HG03060 (cell line): ENCODE results near the gene OR10H4.
"Not testable (repeated sequence)": the region's sequence is repeated elsewhere in the genome, so short reads cannot be mapped to it uniquely, and the experiment has no call there.

Source experiments
- ATAC-seq: cut with Tn5 transposase; IDR thresholded peaks from one replicate; pipeline ENCODE4 v1.9.1; 2021; ENCODE audit warnings: low read depth, moderate number of reproducible peaks; ENCODE audit not compliant: unreplicated experiment

The OR10H4 gene

GRCh38 chr19:15948223-15949058, at the start of gene OR10H4:
OR10H4 (plus strand) TSS chr19:15949008; CDS start chr19:15949008, 0 bp downstream.
- no peak for ATAC-seq

GRCh38 chr19:15899561-15899960, 49.2 kb upstream of the OR10H4 start:
- not testable (repeated sequence) for ATAC-seq

GRCh38 chr19:15900032-15900431, 48.8 kb upstream of the OR10H4 start:
- not testable (repeated sequence) for ATAC-seq

- ATAC-seq: no peak
These were observed 48.3 kb upstream of the OR10H4 start for GRCh38 chr19:15900504-15900903.

- no peak for ATAC-seq
These were observed 46.6 kb upstream of the OR10H4 start for GRCh38 chr19:15902254-15902653.

- not testable (repeated sequence) for ATAC-seq
These were observed 45.9 kb upstream of the OR10H4 start for GRCh38 chr19:15902898-15903297.

- ATAC-seq: no peak
These were observed 43.8 kb upstream of the OR10H4 start for GRCh38 chr19:15905026-15905425.

- no peak for ATAC-seq
These were observed 37.1 kb upstream of the OR10H4 start for GRCh38 chr19:15911599-15912235.

GRCh38 chr19:15913384-15913783, 35.4 kb upstream of the OR10H4 start:
- no peak for ATAC-seq

GRCh38 chr19:15913830-15914229, 35.0 kb upstream of the OR10H4 start:
- no peak for ATAC-seq

GRCh38 chr19:15915109-15915508, 33.7 kb upstream of the OR10H4 start:
- ATAC-seq: no peak

- ATAC-seq: no peak
These were observed 29.6 kb upstream of the OR10H4 start for GRCh38 chr19:15919243-15919642.

GRCh38 chr19:15922021-15922420, 26.8 kb upstream of the OR10H4 start:
- ATAC-seq: no peak

- no peak for ATAC-seq
These were observed 25.1 kb upstream of the OR10H4 start for GRCh38 chr19:15923702-15924101.

GRCh38 chr19:15926484-15926883, 22.3 kb upstream of the OR10H4 start:
- ATAC-seq: no peak

- ATAC-seq: no peak
These were observed 20.5 kb upstream of the OR10H4 start for GRCh38 chr19:15928321-15928720.

- not testable (repeated sequence) for ATAC-seq
These were observed 15.0 kb upstream of the OR10H4 start for GRCh38 chr19:15933761-15934331.

- no peak for ATAC-seq
These were observed 14.3 kb upstream of the OR10H4 start, which contains the start of gene CYP4F11 for GRCh38 chr19:15934332-15935078. CYP4F11 (minus strand) TSS chr19:15934529; CDS start chr19:15934408, 121 bp downstream.

- no peak for ATAC-seq
These were observed 13.6 kb upstream of the OR10H4 start for GRCh38 chr19:15935167-15935702.

- no peak for ATAC-seq
These were observed 12.6 kb upstream of the OR10H4 start for GRCh38 chr19:15936173-15936572.
